HUDEP-2 (cell line): ENCODE measurements around the gene HEXD.

Experiments
- DNase-seq, 76 experiments: peaks; one replicate each; lab custom pipeline; 2025; ENCODE audit not compliant: unreplicated experiment in 76 of 76; lab: John Stamatoyannopoulos, UW

The HEXD gene

GRCh38 chr17:82414548-82415281 is 3.4 kb upstream of the HEXD start:
- DNase-seq = peak in 56 of 76 experiments; percentile 9 to 72 (median 47)

- no peak for DNase-seq
Measured at GRCh38 chr17:82415336-82415735, 2.8 kb upstream of the HEXD start.

- DNase-seq = no peak
Measured at GRCh38 chr17:82415786-82416185, 2.4 kb upstream of the HEXD start.

GRCh38 chr17:82416264-82416663 is 1.9 kb upstream of the HEXD start:
- no peak for DNase-seq

GRCh38 chr17:82416771-82417170 is 1.4 kb upstream of the HEXD start:
- peak in 2 of 76 experiments; percentile 12 to 19 for DNase-seq

GRCh38 chr17:82419540-82419939 is 1.4 kb downstream of the HEXD start:
- DNase-seq = no peak

GRCh38 chr17:82424001-82424862 is 6.1 kb downstream of the HEXD start:
- DNase-seq = peak in 48 of 76 experiments; percentile 3 to 62 (median 30)

- DNase-seq = no peak
Measured at GRCh38 chr17:82424863-82425159, 6.7 kb downstream of the HEXD start.

GRCh38 chr17:82428546-82428945 is 10.4 kb downstream of the HEXD start:
- DNase-seq = no peak

GRCh38 chr17:82429824-82430223 is 11.7 kb downstream of the HEXD start:
- peak in 2 of 76 experiments; percentile 17 to 18 for DNase-seq

GRCh38 chr17:82432017-82432416 is 13.9 kb downstream of the HEXD start:
- DNase-seq = no peak

- no peak for DNase-seq
Measured at GRCh38 chr17:82433560-82434215, 15.5 kb downstream of the HEXD start.

- no peak for DNase-seq
Measured at GRCh38 chr17:82434216-82434565, 16.0 kb downstream of the HEXD start.

- DNase-seq = no peak
Measured at GRCh38 chr17:82435103-82435502, 17.0 kb downstream of the HEXD start.

GRCh38 chr17:82435601-82436583 is 17.7 kb downstream of the HEXD start:
- no peak for DNase-seq

- DNase-seq = no peak
Measured at GRCh38 chr17:82436601-82437324, 18.6 kb downstream of the HEXD start.

GRCh38 chr17:82437325-82437668 is 19.1 kb downstream of the HEXD start:
- no peak for DNase-seq

GRCh38 chr17:82438401-82439193 is 20.4 kb downstream of the HEXD start:
- DNase-seq = no peak

- no peak for DNase-seq
Measured at GRCh38 chr17:82439194-82439828, 21.2 kb downstream of the HEXD start.
